GM19099 (cell line): ENCODE results near the gene IGFN1.

Source experiments
- POLR2A ChIP-seq: IDR thresholded peaks from 3 replicates; pipeline ENCODE4 v1.6.1; 2011; ENCODE audit warnings: low read depth; ENCODE audit not compliant: insufficient read length; ENCODE audit errors: extremely low read depth

The IGFN1 gene

DNA sequence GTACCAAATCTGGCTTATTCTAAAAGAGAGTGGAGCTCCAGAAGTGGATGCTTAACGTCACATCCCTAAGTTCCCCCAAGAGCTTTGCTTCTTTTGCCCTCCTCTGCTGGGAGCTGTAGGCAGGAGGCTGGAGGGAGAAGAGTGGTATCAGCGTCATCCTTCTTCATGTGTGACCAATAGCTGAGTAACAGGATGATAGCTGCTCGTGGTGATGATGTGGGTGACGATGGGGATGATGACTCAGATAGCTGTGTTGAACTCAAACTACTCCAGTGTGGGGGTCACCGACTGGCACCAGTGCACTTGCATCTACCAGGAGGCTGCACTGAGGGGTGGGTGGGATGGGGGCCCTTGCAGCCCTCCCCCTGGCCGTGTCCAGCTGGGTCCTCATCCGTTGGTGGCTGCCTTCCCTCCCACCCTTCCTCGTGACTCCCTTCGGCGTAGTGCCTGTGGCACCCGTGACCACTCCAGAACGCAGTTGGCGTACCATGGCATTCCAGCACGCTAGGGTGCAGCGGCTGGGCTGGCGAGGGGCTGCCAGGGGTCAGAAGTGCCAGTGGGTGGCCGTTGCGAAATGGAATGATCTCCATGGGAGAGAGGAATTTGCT is 1.1 kb downstream of the IGFN1 start:
- TF ChIP-seq POLR2A = no peak

DNA sequence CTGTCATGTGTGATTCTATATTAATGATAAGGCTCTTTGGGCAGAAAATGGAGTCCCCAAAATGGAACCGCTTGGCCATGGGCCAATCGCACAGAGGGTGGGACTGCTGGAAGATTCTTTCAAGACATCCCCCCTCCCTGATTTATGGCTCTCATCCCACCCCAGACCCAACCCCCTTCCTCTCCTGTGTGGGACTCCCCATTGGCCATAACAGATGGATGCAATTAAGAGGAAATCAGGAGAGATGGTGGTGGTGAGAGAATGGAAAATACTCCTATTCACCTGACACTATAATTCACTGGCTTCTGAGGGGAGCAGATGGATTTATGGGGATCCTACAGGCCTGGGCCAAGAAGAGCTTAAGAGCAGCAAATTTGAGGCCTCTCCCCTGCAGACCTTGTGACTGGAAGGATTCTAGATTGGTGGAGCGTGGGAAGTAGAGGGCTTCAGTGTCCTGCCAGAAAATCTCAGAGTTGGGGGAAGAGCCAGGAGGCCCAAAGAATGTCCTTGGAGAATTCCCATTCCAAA is 1.7 kb downstream of the IGFN1 start:
- TF ChIP-seq POLR2A = no peak

DNA sequence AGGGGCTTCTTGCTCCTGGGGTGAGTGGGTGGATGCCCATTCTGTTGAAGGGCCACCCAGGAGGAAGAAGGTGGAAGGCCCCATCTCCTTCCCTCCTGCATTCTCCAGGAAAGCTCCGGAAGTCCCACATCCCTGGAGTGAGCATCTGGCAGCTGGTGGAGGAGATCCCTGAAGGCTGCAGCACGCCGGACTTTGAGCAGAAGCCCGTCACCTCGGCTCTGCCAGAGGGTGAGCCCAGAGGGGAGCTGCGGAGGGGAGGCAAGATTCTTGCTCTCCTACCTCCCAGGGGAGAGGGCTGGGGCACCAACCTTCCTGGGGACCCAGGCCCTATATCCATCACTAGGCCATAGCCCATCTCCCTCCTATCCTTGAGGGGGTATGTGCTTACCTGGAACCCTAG is 3.4 kb downstream of the IGFN1 start:
- TF ChIP-seq POLR2A = no peak

DNA sequence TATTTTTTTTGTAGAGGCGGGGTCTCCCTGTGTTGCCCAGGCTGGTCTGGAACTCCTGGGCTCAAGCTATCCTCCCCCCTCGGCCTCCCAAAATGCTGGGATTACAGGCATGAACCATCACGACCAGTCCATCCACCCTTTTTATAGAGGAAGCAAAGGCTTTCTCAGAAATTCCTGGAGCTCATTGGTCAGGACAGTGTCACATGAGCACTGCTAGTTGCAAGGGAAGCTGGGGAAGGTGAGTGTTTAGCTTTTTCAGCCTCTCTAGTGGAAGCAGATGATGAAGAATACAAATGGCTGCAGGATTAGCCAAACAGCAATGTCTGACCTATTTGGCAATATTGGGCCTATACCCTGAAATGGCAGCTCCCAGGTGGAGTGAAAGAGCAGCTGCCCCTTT is 8.0 kb downstream of the IGFN1 start:
- no peak for TF ChIP-seq POLR2A

DNA sequence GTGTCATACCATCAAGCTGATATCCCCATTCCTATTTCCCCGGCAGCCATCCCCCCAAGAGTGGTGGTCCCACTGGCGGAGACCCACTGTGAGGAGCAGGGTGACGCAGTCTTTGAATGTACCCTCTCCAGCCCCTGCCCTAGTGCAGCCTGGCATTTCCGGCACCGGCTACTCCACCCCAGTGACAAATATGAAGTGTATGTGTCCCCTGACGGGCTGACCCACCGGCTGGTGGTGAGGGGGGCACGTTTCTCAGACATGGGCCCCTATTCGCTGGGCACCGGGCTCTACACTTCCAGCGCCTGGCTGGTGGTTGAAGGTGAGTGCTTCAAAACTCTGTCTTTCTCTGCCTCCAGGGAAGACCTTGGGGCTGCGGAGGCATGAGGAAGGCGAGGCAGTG is 14.4 kb downstream of the IGFN1 start:
- no peak for TF ChIP-seq POLR2A

DNA sequence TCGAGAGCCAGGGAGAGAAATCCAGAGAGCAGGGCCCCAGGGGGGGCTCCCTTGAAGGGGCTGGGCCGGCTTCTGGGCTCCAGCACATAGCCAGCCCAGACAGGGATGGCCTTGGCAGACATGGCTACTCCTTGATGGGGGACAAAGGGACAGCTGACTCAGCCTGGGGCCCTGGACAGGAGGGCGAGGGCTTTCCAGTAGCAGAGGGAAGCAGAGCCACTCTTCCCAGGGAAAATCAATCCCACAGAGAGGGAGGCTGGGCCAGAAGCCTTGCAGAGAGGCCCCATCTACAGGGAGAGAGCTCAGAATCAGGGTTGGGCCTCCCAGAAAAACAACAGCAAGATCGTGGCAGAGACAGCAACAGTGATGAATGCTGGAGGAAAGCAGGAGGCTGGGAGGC is 15.6 kb downstream of the IGFN1 start:
- TF ChIP-seq POLR2A = no peak

DNA sequence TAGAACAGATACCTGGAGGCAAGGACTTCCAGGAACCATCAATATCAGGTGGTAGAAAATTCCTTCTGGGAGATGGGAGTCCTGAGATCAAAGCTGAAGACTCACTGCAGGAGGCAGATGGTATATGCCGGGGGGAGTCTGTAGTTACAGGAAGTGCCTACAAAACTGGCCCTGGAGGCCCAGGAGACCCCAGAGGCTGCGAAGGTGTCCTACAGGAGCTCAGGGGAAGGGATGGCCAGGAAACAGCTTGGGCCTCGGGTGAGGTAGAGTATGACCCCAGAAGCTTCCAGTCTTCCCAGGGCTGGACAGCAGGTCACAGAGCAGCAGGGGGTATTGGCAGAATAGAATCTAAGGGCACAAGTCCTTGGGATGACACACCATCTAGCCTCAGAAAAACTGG is 16.4 kb downstream of the IGFN1 start:
- TF ChIP-seq POLR2A = no peak

DNA sequence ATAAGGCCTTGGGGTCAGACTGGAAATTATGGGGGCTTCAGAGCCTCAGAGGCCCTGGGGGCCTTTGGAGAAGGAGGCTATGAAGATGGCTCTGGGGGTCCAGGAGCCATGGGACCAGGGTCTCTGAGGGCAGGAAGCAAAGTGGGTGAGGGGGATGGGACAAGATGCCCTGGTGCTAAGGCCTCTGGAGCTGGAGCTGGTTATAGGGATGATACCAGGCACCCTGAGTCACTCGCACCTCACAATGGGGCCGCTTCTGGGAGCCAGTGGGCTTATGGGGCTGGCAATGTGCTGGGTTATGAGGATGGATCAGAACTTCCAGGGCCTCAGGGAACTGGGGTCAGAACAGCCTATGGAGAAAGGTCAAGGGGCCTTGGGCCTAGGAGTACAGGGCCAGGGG is 17.6 kb downstream of the IGFN1 start:
- TF ChIP-seq POLR2A = no peak

DNA sequence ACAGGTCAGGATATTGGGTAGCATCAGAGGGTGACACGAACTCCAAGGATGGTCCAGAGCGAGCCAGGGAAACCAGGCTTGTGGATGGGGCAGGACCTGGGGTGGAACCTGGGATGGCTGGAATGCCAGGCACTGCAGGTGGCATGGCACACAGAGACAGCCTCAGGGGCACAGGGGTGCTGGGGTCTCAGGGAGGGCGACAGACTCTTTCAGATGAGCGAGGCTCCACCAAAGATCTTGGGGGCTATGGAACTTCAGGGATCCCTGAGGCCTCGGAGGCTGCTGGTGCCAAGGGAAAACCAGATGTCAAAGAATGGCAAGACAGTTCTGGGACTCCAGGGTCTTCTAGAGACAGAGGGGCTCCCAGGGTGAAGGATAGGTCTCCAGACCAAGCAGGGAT is 21.4 kb downstream of the IGFN1 start:
- no peak for TF ChIP-seq POLR2A

DNA sequence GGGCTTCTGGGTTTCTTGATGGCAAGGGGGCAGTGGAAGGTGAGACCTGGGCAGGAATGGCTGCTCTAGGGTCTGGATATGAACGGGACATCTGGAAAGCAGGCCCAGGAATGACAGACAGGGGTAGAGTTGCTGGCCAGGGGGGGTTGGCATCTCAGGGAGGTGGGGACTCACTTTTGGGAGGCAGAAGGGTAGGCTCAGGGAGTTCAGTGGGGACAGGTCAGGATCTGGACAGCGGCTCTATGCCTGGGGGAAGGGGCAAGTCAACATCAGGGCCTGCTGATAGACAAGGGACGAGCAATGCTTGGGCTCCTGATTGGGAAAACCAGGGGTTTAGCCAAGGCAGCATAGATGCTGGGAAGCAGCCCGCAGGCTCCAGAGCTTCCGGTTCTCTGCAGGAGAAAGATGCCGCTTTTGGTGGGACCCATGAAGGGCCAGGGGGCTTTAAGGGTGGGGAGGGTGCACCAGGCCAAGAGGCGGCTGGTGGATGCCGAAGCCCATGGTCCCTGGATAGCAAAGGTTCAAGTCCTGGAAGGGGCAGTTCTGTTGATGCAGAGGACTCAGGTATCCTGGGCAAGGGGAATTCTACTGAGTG is 21.9 kb downstream of the IGFN1 start:
- TF ChIP-seq POLR2A = no peak

DNA sequence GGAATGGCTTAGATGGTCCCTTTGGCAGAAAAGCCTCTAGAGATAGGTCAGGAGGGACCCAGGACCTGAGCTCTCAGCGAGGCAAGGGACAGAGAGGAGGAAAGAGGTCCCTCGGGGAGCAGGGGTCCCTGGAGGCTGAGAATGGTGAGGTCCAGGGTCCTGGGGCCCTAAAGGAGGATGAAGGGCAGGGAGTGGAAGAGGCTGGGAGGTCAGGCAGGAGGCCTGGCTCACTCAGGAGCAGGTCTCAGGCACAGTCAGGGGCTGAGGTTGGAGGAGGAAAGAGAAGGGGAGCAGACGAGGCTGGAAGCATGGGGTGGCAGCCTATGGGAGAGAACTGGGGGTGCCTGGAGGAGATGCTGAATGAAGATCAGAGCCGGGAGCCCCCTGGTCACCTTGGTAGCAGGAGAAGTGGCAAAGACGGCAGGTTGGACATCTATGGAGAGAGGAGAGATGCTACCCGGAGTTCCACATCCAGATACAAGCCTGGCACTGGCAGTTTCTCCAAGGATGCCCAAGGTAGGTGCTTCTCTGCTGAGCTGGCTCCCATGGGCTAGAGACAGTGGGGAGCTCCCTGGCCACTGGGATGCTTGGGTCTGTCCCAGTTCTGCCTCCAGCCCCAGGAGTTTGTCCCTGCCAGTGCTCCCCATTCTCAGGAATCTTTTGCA is 22.6 kb downstream of the IGFN1 start:
- no peak for TF ChIP-seq POLR2A

DNA sequence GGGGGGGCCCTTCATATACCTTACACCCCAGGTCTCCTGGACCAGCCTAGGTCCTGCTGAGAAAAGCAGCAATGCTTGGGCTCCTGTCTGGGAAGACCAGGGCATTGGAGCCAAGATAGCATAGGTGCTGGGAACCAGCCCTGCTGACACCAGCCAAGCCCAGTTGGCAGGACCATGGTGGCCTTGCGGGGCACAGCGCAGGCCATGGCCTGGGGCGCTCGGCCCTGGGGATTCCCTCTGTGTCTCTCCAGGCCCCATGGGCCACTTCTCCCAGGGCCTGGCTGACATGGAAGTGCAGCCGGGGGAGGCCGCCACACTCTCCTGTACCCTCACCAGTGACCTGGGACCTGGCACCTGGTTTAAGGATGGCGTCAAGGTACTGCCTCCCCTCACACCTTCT is 23.3 kb downstream of the IGFN1 start:
- no peak for TF ChIP-seq POLR2A

DNA sequence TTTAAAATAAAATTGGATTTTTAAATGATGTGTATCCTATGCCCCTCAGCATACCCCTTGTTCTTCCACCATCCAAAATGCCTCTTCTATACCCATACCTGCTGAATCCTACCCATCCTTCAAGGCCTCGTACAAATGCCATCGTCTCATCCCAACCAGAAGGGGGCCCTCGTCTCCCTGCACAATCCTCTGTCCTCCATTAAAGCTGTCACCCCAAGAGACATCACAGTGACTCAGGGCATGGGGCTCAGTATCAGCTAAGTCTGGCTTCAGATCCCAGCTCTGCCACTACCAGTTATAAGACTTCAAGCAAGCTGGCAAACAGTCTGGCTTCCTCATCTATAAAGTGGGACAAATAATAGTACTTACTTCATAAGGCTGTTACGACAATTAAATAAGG is 23.8 kb downstream of the IGFN1 start:
- no peak for TF ChIP-seq POLR2A

DNA sequence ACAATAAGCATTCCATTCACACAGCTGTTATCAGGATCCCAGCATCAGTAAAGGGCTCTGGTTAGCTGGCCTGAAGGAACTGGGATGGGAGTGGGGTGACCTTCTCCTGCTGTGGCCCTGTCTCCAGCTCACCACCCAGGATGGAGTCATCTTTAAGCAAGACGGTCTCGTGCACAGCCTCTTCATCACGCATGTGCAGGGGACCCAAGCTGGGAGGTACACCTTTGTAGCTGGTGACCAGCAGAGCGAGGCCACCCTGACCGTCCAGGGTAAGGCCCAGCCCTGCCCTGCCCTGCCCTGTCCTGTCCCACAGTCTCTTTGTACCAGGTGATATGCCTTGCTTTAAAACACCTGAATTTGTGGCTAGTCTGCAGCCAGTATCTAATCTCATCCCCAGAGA is 24.3 kb downstream of the IGFN1 start:
- no peak for TF ChIP-seq POLR2A

DNA sequence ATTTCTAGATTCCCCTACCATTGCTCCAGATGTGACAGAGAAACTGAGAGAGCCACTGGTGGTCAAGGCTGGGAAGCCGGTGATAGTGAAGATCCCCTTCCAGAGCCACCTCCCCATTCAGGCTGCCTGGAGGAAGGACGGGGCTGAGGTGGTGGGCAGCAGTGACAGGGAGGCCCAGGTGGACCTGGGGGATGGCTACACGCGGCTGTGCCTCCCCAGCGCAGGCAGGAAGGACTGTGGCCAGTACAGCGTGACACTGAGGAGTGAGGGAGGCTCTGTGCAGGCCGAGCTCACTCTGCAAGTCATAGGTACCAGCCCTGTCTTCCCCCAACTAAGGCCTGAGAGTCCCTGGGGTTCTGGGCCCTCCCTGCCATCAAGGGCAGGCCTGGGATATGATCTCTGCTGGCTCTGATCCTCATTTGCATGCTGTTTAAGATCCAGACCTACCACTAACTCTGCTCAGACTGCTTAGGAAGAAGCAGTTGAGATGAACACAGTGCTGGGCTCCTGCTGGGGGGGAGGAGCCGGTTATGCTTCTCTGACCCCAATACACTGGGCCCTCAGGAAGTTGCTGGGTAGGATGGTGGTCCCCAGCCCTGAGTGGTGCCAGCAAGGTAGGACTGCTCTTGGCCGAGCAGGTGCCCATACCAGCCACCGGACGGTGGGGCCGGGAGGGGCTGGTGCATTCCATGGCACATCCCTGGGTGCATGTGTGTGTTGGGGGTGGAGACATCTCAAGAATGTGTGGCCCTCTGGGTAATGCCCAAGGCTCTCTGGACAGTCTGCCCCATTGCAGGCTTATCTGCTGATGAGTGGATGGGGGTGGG is 25.1 kb downstream of the IGFN1 start:
- no peak for TF ChIP-seq POLR2A
